H1 (cell line): ENCODE results near the gene GNG7. TPM values are rescaled to one million over a fixed set of nuclear protein-coding genes. Genes with fewer than 3 reads are reported as not detected.

Experiments
- CTCF ChIA-PET: fragments of 300-600 bp; sonication (Branson Sonifier 250); formaldehyde crosslinking; loops from one replicate; lab custom pipeline; 2021; ENCODE audit not compliant: partially characterized antibody; lab: Charles Lee
- POLR2A ChIA-PET: fragments of 300-600 bp; sonication (Branson Sonifier 250); formaldehyde crosslinking; loops from one replicate; lab custom pipeline; 2021; ENCODE audit warnings: inconsistent platforms; ENCODE audit not compliant: partially characterized antibody; lab: Charles Lee
- DNase-seq, 2 experiments: peaks; one replicate each; pipeline versions ENCODE4 v3.0.0 to v3.0.0-alpha.2; 2010 to 2022; ENCODE audit warnings: low spot score in 2 of 2, low read depth in 1 of 2, mixed read lengths in 1 of 2
- FAIRE-seq: peaks from 2 replicates; lab custom pipeline; 2011; peaks lifted over from hg19 to GRCh38; lab: Jason Lieb, UNC
- H2AFZ ChIP-seq: 2 replicates; pipeline ENCODE4 v1.8.1; 2012; ENCODE audit warnings: low read length, inconsistent platforms
- H2AK5ac ChIP-seq: 2 replicates; pipeline ENCODE4 v1.6.1; 2013; ENCODE audit warnings: low read depth, low read length
- H2BK120ac ChIP-seq: replicated peaks from 2 replicates; pipeline ENCODE3; 2013; ENCODE audit warnings: low read depth, low read length, inconsistent platforms
- H2BK12ac ChIP-seq: 2 replicates; pipeline ENCODE4 v1.6.1; 2013; ENCODE audit warnings: low read depth, low read length
- H2BK15ac ChIP-seq: 2 replicates; pipeline ENCODE4 v1.6.1; 2013; ENCODE audit warnings: low read length
- H2BK20ac ChIP-seq: 2 replicates; pipeline ENCODE4 v1.6.1; 2013; ENCODE audit warnings: low read length
- H2BK5ac ChIP-seq: 2 replicates; pipeline ENCODE4 v1.6.1; 2013; ENCODE audit warnings: low read depth, low read length
- H3K14ac ChIP-seq: 2 replicates; pipeline ENCODE4 v1.6.1; 2013; ENCODE audit warnings: inconsistent platforms; ENCODE audit not compliant: insufficient read length
- H3K18ac ChIP-seq: 2 replicates; pipeline ENCODE4 v1.6.1; 2013; ENCODE audit warnings: low read length; ENCODE audit errors: extremely low read depth
- H3K23ac ChIP-seq: 2 replicates; pipeline ENCODE4 v1.6.1; 2013; ENCODE audit warnings: inconsistent platforms; ENCODE audit not compliant: insufficient read length
- H3K23me2 ChIP-seq: 2 replicates; pipeline ENCODE4 v1.6.1; 2013; ENCODE audit warnings: low read depth, low read length
- H3K27ac ChIP-seq: 2 replicates; pipeline ENCODE4 v1.6.1; 2011; ENCODE audit warnings: low read depth, low read length, inconsistent platforms
- H3K27me3 ChIP-seq, 4 experiments: replicated peaks in 1 of 4; 1 replicate in 1 of 4; 2 replicates in 3 of 4; pipeline versions ENCODE4 v1.6.1 to v1.8.1; 2011 to 2013; ENCODE audit warnings: low read length in 3 of 4, mild to moderate bottlenecking in 3 of 4, inconsistent platforms in 2 of 4, mixed read lengths in 2 of 4, moderate library complexity in 1 of 4; ENCODE audit not compliant: control insufficient read depth in 3 of 4, insufficient read depth in 3 of 4; ENCODE audit errors: extremely low read depth in 1 of 4
- H3K36me3 ChIP-seq, 4 experiments: 2 replicates each; pipeline versions ENCODE4 v1.6.1 to v1.8.1; 2011 to 2013; ENCODE audit warnings: mild to moderate bottlenecking in 4 of 4, low read length in 3 of 4, moderate library complexity in 2 of 4, control low read depth in 1 of 4, inconsistent platforms in 1 of 4; ENCODE audit not compliant: insufficient read depth in 4 of 4, control insufficient read depth in 2 of 4
- H3K4ac ChIP-seq: replicated peaks from 2 replicates; pipeline ENCODE3; 2013; ENCODE audit warnings: low read length, low read depth, mixed read lengths, inconsistent platforms; ENCODE audit not compliant: insufficient read length
- H3K4me1 ChIP-seq, 4 experiments: replicated peaks in 1 of 4; 1 replicate in 1 of 4; 2 replicates in 3 of 4; pipeline versions ENCODE4 v1.6.1 to v1.8.1; 2011 to 2013; ENCODE audit warnings: low read length in 3 of 4, inconsistent platforms in 2 of 4, mixed read lengths in 1 of 4; ENCODE audit not compliant: insufficient read depth in 4 of 4, control insufficient read depth in 3 of 4
- H3K4me2 ChIP-seq, 2 experiments: 2 replicates each; pipeline versions ENCODE4 v1.6.1 to v1.8.1; 2011 to 2013; ENCODE audit warnings: low read depth in 2 of 2, low read length in 2 of 2, control low read depth in 1 of 2, inconsistent platforms in 1 of 2, mild to moderate bottlenecking in 1 of 2; ENCODE audit not compliant: insufficient read depth in 1 of 2
- H3K4me3 ChIP-seq, 4 experiments: fragments of 200-600, 300-600 bp in 1 of 4; sonication (generic), shearing (Covaris generic), sonication (Bioruptor Twin) in 1 of 4; 2 replicates each; pipeline versions ENCODE4 v1.5.1 to v1.8.1; 2011 to 2016; ENCODE audit warnings: low read length in 4 of 4, low read depth in 3 of 4, control low read depth in 2 of 4, inconsistent platforms in 2 of 4, mild to moderate bottlenecking in 2 of 4, mixed read lengths in 1 of 4, moderate library complexity in 1 of 4; ENCODE audit not compliant: insufficient read depth in 2 of 4; ENCODE audit errors: extremely low read depth in 1 of 4
- H3K56ac ChIP-seq: replicated peaks from 2 replicates; pipeline ENCODE3; 2013; ENCODE audit warnings: low read depth, mild to moderate bottlenecking, mixed read lengths, low read length, inconsistent platforms; ENCODE audit not compliant: insufficient read length
- H3K79me1 ChIP-seq: 2 replicates; pipeline ENCODE4 v1.6.1; 2013; ENCODE audit warnings: low read depth, low read length, control low read depth
- H3K79me2 ChIP-seq, 2 experiments: 2 replicates each; pipeline versions ENCODE4 v1.6.1 to v1.8.1; 2012 to 2013; ENCODE audit warnings: low read length in 2 of 2, mild to moderate bottlenecking in 2 of 2, inconsistent platforms in 1 of 2; ENCODE audit not compliant: insufficient read depth in 2 of 2, control insufficient read depth in 1 of 2
- H3K9ac ChIP-seq, 4 experiments: replicated peaks in 1 of 4; 1 replicate in 1 of 4; 2 replicates in 3 of 4; pipeline versions ENCODE4 v1.6.1 to v1.8.1; 2011 to 2013; ENCODE audit warnings: low read depth in 3 of 4, low read length in 3 of 4, control low read depth in 2 of 4, mild to moderate bottlenecking in 2 of 4, moderate library complexity in 2 of 4, inconsistent platforms in 1 of 4; ENCODE audit errors: extremely low read depth in 1 of 4
- H3K9me3 ChIP-seq, 2 experiments: 2 replicates each; pipeline versions ENCODE4 v1.6.1 to v1.8.1; 2012 to 2013; ENCODE audit warnings: mild to moderate bottlenecking in 2 of 2, moderate library complexity in 2 of 2, control low read depth in 1 of 2, inconsistent platforms in 1 of 2, low read depth in 1 of 2, low read length in 1 of 2, mixed read lengths in 1 of 2; ENCODE audit not compliant: insufficient read depth in 2 of 2
- H4K20me1 ChIP-seq, 2 experiments: replicated peaks in 1 of 2; 2 replicates each; pipeline versions ENCODE3 to v1.8.1; 2011 to 2013; ENCODE audit warnings: inconsistent platforms in 2 of 2, low read length in 2 of 2, mild to moderate bottlenecking in 1 of 2; ENCODE audit not compliant: insufficient read depth in 2 of 2, control insufficient read depth in 1 of 2
- H4K5ac ChIP-seq: 2 replicates; pipeline ENCODE4 v1.6.1; 2013; ENCODE audit warnings: low read length, low read depth, mixed read lengths, inconsistent platforms; ENCODE audit not compliant: insufficient read length
- H4K8ac ChIP-seq: 2 replicates; pipeline ENCODE4 v1.8.0; 2013; ENCODE audit warnings: mild to moderate bottlenecking, moderate library complexity, low read length, inconsistent platforms; ENCODE audit not compliant: insufficient read depth; ENCODE audit errors: extremely low read depth
- H4K91ac ChIP-seq: replicated peaks from 2 replicates; pipeline ENCODE3; 2013; ENCODE audit warnings: low read length, mixed read lengths, inconsistent platforms; ENCODE audit not compliant: insufficient read length
- GABPA ChIP-seq: IDR thresholded peaks from 2 replicates; pipeline ENCODE4 v1.6.1; 2011; ENCODE audit warnings: mild to moderate bottlenecking, low read length, moderate library complexity, borderline replicate concordance; ENCODE audit not compliant: insufficient read depth
- NRF1 ChIP-seq: IDR thresholded peaks from 2 replicates; pipeline ENCODE4 v1.6.1; 2011; ENCODE audit warnings: mild to moderate bottlenecking, low read depth, low read length, improper control_type of control experiment
- POLR2A ChIP-seq, 2 experiments: IDR thresholded peaks; 1 replicate in 1 of 2; 2 replicates in 1 of 2; pipeline ENCODE4 v1.6.1; 2011; ENCODE audit warnings: low read depth in 2 of 2, low read length in 2 of 2, mild to moderate bottlenecking in 2 of 2; ENCODE audit errors: control extremely low read depth in 1 of 2
- RAD21 ChIP-seq, 2 experiments: IDR thresholded peaks in 1 of 2; conservative IDR thresholded peaks in 1 of 2; 2 replicates each; pipeline ENCODE4 v1.6.1; 2011; ENCODE audit warnings: low read depth in 2 of 2, low read length in 2 of 2, improper control_type of control experiment in 1 of 2, inconsistent platforms in 1 of 2, mild to moderate bottlenecking in 1 of 2, moderate library complexity in 1 of 2
- SIN3A ChIP-seq, 2 experiments: IDR thresholded peaks in 1 of 2; conservative IDR thresholded peaks in 1 of 2; 2 replicates each; pipeline ENCODE4 v1.6.1; 2011 to 2012; ENCODE audit warnings: low read length in 2 of 2, improper control_type of control experiment in 1 of 2, low read depth in 1 of 2, mild to moderate bottlenecking in 1 of 2
- SIX5 ChIP-seq: IDR thresholded peaks from 2 replicates; pipeline ENCODE4 v1.6.1; 2011; ENCODE audit warnings: mild to moderate bottlenecking, low read depth, low read length
- WGBS, 2 experiments: shearing (Covaris generic) in 1 of 2; methylation state at CpG; one replicate each; pipeline versions ENCODE4 v1.1.6 to v1.1.7; 2013 to 2015; ENCODE audit warnings: low lambda C conversion rate in 2 of 2, mixed read lengths in 2 of 2, inconsistent platforms in 1 of 2, low coverage in 1 of 2, missing lambda C conversion rate in 1 of 2; ENCODE audit not compliant: insufficient replicate concordance in 2 of 2, insufficient coverage in 1 of 2, insufficient read length in 1 of 2; ENCODE audit errors: extremely low coverage in 1 of 2, missing lambda C conversion rate in 1 of 2; 5-methylcytosine and 5-hydroxymethylcytosine counted together
- polyA plus RNA-seq, 7 experiments: library from polyadenylated mRNA; depleted of rRNA in 3 of 7; stranded (reverse) in 5 of 7; unstranded in 2 of 7; fragments of >200 nt in 5 of 7; fragments of 200-250 nt in 2 of 7; gene quantifications; 1 replicate in 5 of 7; 2 replicates in 1 of 7; 4 replicates in 1 of 7; pipeline versions ENCODE4 v1.2.1 to v1.2.3, GENCODE V29; 2011 to 2013; ENCODE audit warnings: missing spikeins in 2 of 7, mixed read lengths in 2 of 7
- total RNA-seq: library from RNA; stranded (reverse); fragmentation: NEBNext Ultra II Directional; extraction: Animal tissue kit (Norgen Biotek cat#: 25700); gene quantifications from 2 replicates; pipeline ENCODE4 v1.2.1, GENCODE V29; 2021
- TF ChIP-seq, protein P1 (sequence below): IDR thresholded peaks from 2 replicates; pipeline ENCODE4 v1.6.1; 2011; ENCODE audit warnings: low read depth, mild to moderate bottlenecking, low read length; ENCODE audit not compliant: insufficient read depth
- TF ChIP-seq, protein P2 (sequence below): IDR thresholded peaks from 2 replicates; pipeline ENCODE4 v1.6.1; 2011; ENCODE audit warnings: low read length, improper control_type of control experiment

GNG7 gene
- total and polyA plus RNA-seq, 2 of the 8 experiments (the other 6 are each of a cell fraction or from before 2014, with no cell fraction given), result 2.8 to 7.8 TPM

DNA sequence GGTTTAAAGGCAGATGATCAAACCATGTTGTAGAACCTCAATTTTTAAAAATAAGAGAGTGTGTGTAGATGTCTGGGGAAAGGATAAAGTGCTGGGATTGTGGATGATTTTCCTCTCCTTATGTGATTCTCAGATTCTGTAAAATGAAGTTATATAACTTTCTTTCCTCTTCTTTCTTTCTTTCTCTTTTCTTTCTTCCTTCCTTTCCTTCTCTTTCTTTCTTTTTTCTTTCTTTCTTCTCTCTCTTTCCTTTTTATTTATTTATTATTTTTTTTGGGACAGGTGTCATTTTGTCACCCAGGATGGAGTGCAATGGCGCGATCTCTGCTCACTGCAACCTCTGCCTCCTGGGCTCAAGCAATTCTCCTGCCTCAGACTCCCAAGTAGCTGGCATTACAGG lies 144.0 kb downstream of the GNG7 start:
- H3K9me3 ChIP-seq, result no peaks in the 10 kb centered on the region
- H3K4me2 ChIP-seq, result no peak overlapping the region
- ChIA-PET POLR2A (interaction anchor here (2.7 kb wide), 1 partner anchor 82 kb away, joined by 12 read pairs; the partner anchor contains the start of gene GADD45B), CTCF (interaction anchor here (0.7 kb wide), 1 partner anchor 58 kb away, joined by 3 read pairs; no protein-coding TSS in a partner anchor)
- H2BK120ac ChIP-seq, result no peak overlapping the region
- no peak overlapping the region for H2BK12ac ChIP-seq
- FAIRE-seq (no peak), DNase-seq (no peak)
- no peak overlapping the region for H3K14ac ChIP-seq
- H3K4me3 ChIP-seq, result no peak overlapping the region
- no peak overlapping the region for H2AK5ac ChIP-seq
- no peak overlapping the region for H4K8ac ChIP-seq
- no peak overlapping the region for H3K56ac ChIP-seq
- no peak overlapping the region for H3K9ac ChIP-seq
- no peak overlapping the region for H2BK5ac ChIP-seq
- H3K79me1 ChIP-seq, result no peaks in the 10 kb centered on the region
- H2BK20ac ChIP-seq, result no peak overlapping the region
- 100% methylated on average over 2 of the region's 2 CpGs; no CpG with 5 or more reads in 1 of the 2 experiments for WGBS, 2 experiments
- no peaks in the 10 kb centered on the region for H3K79me2 ChIP-seq
- no peaks in the 10 kb centered on the region; the same call in 1 of the 2 replicates for H3K23me2 ChIP-seq
- H3K18ac ChIP-seq, result no peak overlapping the region
- H2AFZ ChIP-seq, result no peak overlapping the region
- H4K20me1 ChIP-seq, result peaks cover 0 to 4% of the 10 kb centered on the region in 2 experiments
- TF ChIP-seq, protein P1, sequence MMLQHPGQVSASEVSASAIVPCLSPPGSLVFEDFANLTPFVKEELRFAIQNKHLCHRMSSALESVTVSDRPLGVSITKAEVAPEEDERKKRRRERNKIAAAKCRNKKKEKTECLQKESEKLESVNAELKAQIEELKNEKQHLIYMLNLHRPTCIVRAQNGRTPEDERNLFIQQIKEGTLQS, result no peak
- TF ChIP-seq, protein P2, sequence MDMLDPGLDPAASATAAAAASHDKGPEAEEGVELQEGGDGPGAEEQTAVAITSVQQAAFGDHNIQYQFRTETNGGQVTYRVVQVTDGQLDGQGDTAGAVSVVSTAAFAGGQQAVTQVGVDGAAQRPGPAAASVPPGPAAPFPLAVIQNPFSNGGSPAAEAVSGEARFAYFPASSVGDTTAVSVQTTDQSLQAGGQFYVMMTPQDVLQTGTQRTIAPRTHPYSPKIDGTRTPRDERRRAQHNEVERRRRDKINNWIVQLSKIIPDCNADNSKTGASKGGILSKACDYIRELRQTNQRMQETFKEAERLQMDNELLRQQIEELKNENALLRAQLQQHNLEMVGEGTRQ, result no peak
- TF ChIP-seq GABPA (no peak), SIX5 (no peak), SIN3A (conservative IDR thresholded peaks at IDR 0.05 in 1 of 2, IDR thresholded peaks at IDR 0.05 in 1 of 2; ENCODE audit: low read depth in 1 of 2, low read length in 2 of 2) (no peak), RAD21 (IDR thresholded peaks at IDR 0.05 in 1 of 2, conservative IDR thresholded peaks at IDR 0.05 in 1 of 2; ENCODE audit: low read depth in 2 of 2, low read length in 2 of 2) (no peak), NRF1 (no peak), POLR2A (IDR thresholded peaks at IDR 0.05; ENCODE audit: control extremely low read depth in 1 of 2, low read depth in 2 of 2, low read length in 2 of 2) (no peak)
- TF ChIP-seq, all 59 proteins: peak for 0
- Histone ChIP-seq H3K36me3 (no peaks in the 10 kb centered on the region), H3K27me3 (no peaks in the 10 kb centered on the region), H4K91ac (no peak overlapping the region), H3K27ac (no peak overlapping the region), H3K4me1 (peaks cover 0 to 6% (median under 1%) of the 10 kb centered on the region in 4 experiments; a peak in 1 of 7 replicates), H4K5ac (no peak overlapping the region), H3K23ac (no peak overlapping the region), H3K4ac (no peak overlapping the region), H2BK15ac (no peak overlapping the region)
